Measurements from ENCODE around the gene SHC2.
"Not testable (repeated sequence)": the region's sequence is repeated elsewhere in the genome, so short reads cannot be mapped to it uniquely, and the experiment has no call there.

The SHC2 gene

GRCh38 chr19:483332-484072 lies 22.7 kb upstream of the SHC2 start:
- in situ Hi-C loops (cut with MboI; ENCODE audit: low sequenced_read_pairs, unreplicated experiment) = no loop called here

GRCh38 chr19:482186-483041 lies 21.6 kb upstream of the SHC2 start:
- in situ Hi-C loops (cut with MboI; ENCODE audit: low sequenced_read_pairs, unreplicated experiment) = no loop called here
- DNase-seq (ENCODE audit: low spot score) = no peak
- TF ChIP-seq CTCF (IDR thresholded peaks at IDR 0.05; ENCODE audit: borderline replicate concordance, control extremely low read depth, extremely low read depth, insufficient read depth, missing control alignments) = no peak

More at GRCh38 chr19:483332-484072, 22.7 kb upstream of the SHC2 start:
- DNase-seq (ENCODE audit: low spot score) = no peak
- no peak for TF ChIP-seq CTCF (IDR thresholded peaks at IDR 0.05; ENCODE audit: borderline replicate concordance, control extremely low read depth, extremely low read depth, insufficient read depth, missing control alignments)

- in situ Hi-C loops (cut with MboI; ENCODE audit: low sequenced_read_pairs, unreplicated experiment) = not testable (repeated sequence)
Observed at GRCh38 chr19:481100-481499, 20.3 kb upstream of the SHC2 start.

GRCh38 chr19:480016-480855 lies 19.4 kb upstream of the SHC2 start:
- in situ Hi-C loops (cut with MboI; ENCODE audit: low sequenced_read_pairs, unreplicated experiment) = no loop called here
- TF ChIP-seq CTCF (IDR thresholded peaks at IDR 0.05; ENCODE audit: borderline replicate concordance, control extremely low read depth, extremely low read depth, insufficient read depth, missing control alignments) = no peak
- no peak for DNase-seq (ENCODE audit: low spot score)

More at GRCh38 chr19:481100-481499, 20.3 kb upstream of the SHC2 start:
- DNase-seq (ENCODE audit: low spot score) = not testable (repeated sequence)

DNA sequence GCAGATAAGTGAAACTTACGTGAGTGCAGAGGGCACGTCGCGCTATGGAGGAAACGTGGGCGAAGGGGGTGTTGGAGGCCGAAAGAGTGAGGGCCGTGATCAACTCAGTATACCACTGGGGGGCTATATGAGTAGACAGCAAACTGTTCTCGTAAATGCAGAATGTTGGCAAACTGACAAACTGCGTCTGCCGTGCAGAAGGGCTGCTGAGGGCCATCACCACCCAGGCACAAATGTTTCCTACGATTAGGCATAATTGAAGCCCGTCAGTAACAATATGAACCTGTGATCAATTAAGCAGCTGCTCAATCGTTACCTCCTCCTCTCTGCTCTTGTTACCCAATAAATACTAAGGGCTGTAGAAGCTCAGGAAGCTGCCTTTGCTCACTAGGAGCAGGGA lies 18.1 kb upstream of the SHC2 start:
- TF ChIP-seq CTCF (IDR thresholded peaks at IDR 0.05; ENCODE audit: borderline replicate concordance, control extremely low read depth, extremely low read depth, insufficient read depth, missing control alignments) = no peak
- in situ Hi-C loops (cut with MboI; ENCODE audit: low sequenced_read_pairs, unreplicated experiment) = no loop called here
- no peak for DNase-seq (ENCODE audit: low spot score)

- TF ChIP-seq CTCF (IDR thresholded peaks at IDR 0.05; ENCODE audit: borderline replicate concordance, control extremely low read depth, extremely low read depth, insufficient read depth, missing control alignments) = no peak
- in situ Hi-C loops (cut with MboI; ENCODE audit: low sequenced_read_pairs, unreplicated experiment) = no loop called here
- no peak for DNase-seq (ENCODE audit: low spot score)
Observed at GRCh38 chr19:478236-478903, 17.5 kb upstream of the SHC2 start.

Data from GM13976 (cell line).